GM19324 (cell line): Measurements from ENCODE around the gene ANTXR1.
"Not testable (repeated sequence)": the region's sequence is repeated elsewhere in the genome, so short reads cannot be mapped to it uniquely, and the experiment has no call there.

ENCODE experiments used
- ATAC-seq: cut with Tn5 transposase; IDR thresholded peaks from one replicate; pipeline ENCODE4 v1.9.1; 2021; ENCODE audit warnings: mild to moderate bottlenecking, moderate library complexity; ENCODE audit not compliant: unreplicated experiment, low FRiP score

The ANTXR1 gene

DNA sequence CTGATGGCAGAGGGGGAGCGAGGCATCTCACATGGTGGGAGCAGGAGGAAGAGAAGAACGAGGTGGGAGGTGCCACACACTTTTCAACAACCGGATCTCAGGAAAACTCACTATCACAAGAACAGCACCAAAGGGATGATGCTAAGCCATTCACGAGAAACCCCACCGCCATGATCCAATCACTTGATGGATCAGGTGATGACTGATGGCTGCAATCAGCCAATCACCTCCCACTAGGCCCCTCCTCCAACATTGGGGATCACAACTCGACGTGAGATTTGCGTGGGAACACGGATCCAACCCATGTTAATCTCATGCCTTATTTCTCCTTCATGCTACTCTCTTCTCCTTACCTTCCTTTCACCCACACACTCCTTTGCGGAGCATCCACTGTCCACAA lies 143.6 kb downstream of the ANTXR1 start:
- ATAC-seq: no peak

- ATAC-seq: no peak
Observed at GRCh38 chr2:69157441-69157840, 144.5 kb downstream of the ANTXR1 start.

GRCh38 chr2:69159986-69160385 lies 147.0 kb downstream of the ANTXR1 start:
- ATAC-seq: no peak

DNA sequence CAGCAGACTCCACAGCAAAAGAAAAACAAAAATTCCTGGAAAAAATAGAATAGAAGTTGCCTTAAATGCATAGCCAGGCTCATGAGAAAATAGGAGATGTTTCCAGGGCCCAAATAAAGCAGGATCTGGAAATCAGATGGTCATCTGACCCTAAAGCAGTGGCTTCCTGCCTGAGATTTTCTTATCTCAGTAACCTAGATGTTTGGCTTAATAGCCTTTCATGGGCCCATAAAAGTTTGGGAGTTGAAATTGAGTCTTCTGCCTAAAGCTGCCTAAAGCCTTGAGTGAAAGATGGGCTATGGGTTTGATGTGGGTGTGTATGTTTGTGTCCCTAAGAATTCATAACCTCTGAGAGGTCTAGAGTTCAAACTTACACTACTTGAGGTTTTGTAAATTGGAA lies 149.1 kb downstream of the ANTXR1 start:
- ATAC-seq: no peak

GRCh38 chr2:69163109-69163508 lies 150.1 kb downstream of the ANTXR1 start:
- no peak for ATAC-seq

DNA sequence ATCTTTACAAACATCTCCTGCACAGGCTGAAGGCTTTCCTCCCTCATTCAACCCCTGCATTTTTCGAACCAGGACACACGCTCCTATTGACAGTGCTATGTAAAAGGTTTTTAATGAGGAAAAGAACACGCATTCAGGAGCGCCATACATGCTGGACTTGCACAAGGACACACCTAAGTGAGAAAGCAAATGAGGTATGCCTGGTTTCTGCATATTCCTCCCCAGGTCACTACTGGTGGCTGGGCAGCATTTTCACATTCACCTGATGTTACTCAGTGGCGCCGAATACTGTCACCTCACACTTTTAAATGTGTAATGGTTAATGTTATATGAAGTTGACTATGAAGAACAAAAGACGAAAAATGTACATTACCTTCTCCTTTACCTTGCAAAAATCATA lies 150.6 kb downstream of the ANTXR1 start:
- ATAC-seq: no peak

DNA sequence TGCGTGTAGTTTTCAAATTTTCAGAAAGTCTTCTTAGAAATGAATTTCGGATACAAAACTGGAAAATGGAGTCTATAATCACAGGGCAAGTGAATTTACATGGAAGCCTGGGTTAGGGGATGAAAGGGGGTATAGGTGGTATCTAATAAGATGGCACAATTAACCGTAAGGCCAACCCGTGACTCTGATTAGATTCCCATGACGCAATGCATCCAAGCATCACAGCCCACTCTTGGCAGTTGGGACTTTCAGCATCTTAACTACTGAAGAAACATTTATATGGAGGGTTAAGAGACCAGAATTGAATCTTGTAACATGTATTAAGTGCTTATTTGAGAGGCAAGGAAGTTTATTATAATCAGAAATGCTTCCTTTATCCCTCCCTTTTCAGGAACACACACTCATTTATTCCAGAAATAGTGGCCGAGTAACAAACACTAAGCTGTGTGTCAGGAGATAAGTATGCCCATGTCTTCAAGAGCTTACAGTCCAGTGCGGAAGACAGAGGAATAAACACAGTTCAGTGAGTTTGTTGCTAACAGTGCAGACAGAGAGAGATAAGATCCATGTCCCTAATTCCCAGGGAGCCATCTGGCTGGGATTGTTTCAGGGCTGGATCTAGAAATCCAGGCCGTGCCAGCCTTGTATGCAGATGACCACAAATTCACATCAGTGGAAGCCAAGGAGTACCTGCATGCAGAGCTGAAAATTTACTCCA lies 151.2 kb downstream of the ANTXR1 start:
- no peak for ATAC-seq

- ATAC-seq: no peak
Observed at GRCh38 chr2:69165091-69165880, 152.3 kb downstream of the ANTXR1 start.

DNA sequence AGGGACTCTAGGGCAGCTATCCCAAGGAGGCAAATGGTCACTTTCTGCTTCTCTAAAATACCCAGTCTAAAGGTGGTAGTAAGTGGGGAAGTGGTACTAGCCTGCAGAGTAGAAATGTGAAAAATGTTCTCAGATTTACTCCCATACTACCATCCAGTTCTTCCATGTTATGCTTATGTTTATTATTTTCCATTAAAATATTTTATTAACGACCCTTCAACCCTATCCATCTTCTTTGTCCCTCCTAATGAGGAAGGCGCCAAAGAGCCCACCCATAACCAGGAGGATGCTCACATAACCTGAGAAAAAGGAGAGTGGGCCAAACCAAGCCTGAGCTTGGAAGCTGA lies 153.5 kb downstream of the ANTXR1 start:
- no peak for ATAC-seq

DNA sequence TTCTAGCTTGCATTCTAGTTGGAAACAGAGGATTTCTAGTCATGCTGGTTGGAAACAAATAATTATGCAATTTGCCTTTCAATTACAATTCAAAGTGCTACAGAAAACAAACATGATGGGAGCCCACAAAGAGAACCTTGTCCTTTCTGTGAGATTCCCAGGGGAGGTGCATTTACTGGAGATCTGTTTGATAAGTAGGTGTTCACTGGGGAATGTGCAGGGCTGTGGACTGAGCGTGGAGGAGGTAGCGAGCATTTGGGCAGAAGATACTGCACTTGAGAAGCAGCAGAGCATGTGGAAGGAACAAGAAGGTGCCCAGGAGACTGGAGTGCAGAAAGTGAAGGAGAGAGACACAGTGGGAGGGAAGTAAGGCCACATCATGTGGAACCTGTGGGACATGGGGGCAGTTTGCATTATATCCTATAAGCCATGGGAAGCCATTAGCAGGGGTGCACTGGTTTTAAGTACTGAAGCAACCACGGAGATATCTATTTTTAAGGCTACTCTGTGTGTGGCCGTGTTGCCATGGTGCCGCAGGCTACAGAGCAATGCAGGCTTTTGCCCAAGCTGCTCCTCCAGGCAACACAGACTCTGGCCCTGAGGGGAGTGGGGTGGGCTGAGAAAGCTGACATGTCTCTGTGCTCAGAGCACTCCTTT lies 154.0 kb downstream of the ANTXR1 start:
- ATAC-seq: no peak

DNA sequence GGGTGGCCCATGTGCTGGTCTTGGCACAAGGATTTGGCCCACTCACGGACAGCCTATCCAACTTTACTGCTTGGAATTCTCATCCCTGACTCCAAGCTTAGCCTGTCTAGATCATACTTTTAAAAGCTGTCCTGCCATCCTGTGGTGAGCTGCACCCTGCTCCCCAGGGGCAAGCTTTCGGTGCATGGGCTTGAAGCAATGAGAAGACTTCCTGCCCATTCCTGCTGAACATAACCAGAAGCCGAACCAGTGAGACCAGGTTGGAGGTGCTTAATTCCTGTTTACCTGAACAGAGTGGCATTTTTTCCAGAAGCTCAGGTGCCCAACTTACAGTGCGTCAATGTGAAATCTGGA lies 154.5 kb downstream of the ANTXR1 start:
- no peak for ATAC-seq

DNA sequence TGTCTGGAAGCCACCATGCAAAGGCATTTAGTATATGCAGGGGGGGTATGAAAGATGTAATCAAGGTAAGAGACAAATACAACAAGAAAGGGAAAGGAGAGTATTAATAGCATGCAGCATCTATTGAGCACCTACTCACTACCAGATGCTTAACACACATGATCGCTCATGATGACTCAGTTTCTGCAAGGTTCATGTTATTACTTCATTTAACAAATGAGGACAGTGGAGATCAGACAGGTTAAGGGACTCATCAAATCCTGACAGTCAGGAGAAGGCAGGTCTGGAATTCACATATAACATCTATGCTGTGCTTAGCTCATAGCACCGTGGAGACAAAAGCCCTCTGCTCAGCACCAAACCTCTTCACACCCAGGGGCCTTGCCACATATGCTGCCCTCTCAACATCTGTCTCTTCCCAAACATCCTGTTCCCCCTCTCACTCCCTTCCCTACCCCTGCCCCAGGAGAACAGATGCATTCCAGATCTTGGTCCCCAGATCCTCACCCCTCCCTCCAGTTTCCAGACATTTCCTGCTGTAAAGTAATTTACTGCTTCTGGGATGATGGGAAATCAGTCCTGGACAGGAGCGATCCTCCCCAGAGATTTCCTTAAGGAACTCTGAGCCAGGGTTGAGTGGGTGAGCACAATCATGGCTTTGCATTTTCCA lies 155.3 kb downstream of the ANTXR1 start:
- no peak for ATAC-seq

GRCh38 chr2:69168950-69169654 lies 156.1 kb downstream of the ANTXR1 start:
- no peak for ATAC-seq

GRCh38 chr2:69169655-69170389 lies 156.8 kb downstream of the ANTXR1 start:
- no peak for ATAC-seq

DNA sequence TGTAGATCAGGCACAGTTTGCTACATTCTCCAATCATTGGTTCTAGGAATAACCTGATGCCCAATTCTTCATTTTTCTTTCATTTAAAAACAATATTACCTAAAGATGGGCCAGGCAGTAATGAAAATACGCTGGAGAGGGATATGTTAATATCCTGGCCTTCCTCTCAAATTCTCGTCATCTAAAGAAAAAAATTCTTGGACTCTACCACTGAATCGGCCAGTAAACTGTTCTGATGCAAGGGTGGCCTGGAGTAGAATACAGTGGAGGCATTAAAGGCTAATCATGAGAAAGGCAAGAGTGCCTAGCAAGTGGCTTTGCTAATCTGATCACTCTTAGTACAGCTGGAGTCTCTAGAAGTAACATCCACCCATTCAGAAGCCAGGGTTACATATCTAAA lies 157.7 kb downstream of the ANTXR1 start:
- ATAC-seq: no peak

- no peak for ATAC-seq
Observed at GRCh38 chr2:69171116-69171896, 158.3 kb downstream of the ANTXR1 start.

DNA sequence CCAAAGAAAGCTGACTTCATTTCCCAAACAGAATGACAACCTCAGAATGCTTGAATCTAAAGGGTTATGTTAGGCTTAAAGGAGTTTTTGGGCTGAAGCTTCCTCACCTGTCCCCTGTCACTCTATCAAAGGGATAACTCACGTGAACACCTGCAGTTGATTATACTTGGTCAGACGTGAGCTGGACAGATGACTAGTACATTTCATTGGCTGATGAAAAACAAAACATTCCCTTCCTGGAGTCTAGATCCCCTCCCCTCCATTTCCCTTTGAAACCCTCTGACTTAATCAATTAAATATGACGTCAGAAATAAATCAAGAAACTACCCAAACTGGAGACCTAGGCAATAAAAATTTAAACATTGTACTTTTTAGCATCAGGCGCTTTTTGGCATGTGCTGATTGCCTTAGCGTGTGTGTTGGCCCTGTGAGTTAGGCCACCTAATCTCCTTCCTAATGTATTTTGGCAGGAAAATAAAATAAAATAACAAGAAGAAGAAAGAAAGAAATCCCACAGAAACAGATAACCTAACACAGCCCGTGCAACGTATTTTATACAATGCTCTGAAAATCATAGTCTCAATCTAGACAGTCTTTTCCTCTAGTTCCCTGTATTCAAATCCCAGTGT lies 159.0 kb downstream of the ANTXR1 start:
- no peak for ATAC-seq

DNA sequence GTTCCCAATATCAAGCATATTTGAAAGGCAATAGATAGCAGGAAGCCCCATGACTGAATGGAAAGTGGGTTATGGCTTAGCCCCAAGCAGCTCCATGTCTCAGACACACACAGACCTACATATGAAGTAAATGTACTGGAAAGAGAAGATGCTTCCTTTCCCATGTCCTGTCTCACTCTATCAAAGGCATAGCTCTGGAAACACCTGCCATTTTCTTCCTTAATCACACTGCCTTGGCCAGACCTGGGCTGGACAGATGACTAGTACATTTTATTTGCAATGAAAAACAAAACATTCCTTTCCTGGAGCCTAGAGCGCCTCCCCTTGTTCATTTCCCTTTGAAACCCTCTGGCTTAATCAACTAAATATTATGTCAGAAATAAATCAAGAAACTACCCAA lies 160.7 kb downstream of the ANTXR1 start:
- no peak for ATAC-seq

GRCh38 chr2:69174211-69174610 lies 161.2 kb downstream of the ANTXR1 start:
- not testable (repeated sequence) for ATAC-seq
